HFF-Myc (cell line): ENCODE measurements around the gene GTSE1.
A peak's percentile ranks its signal among the peaks of the same experiment; 100 is the strongest.

Source experiments
- DNase-seq: peaks from one replicate; pipeline ENCODE4 v3.0.0-alpha.2; 2011; ENCODE audit warnings: low read depth; ENCODE audit errors: extremely low read depth
- H3K4me3 ChIP-seq: replicated peaks from 2 replicates; pipeline ENCODE4 v1.5.1; 2011; ENCODE audit warnings: low read depth, mild to moderate bottlenecking, control low read depth, low read length
- CTCF ChIP-seq: IDR thresholded peaks from 2 replicates; pipeline ENCODE4 v1.5.1; 2012; ENCODE audit warnings: mild to moderate bottlenecking, low read depth, low read length, control low read depth; ENCODE audit errors: missing control alignments

The GTSE1 gene

GRCh38 chr22:46296257-46297150, at the start of gene GTSE1:
TSS of gene GTSE1 (plus strand) at chr22:46296870. CDS start at chr22:46297401, 531 bp downstream.
- no peak for TF ChIP-seq CTCF
- peak within 1 kb of the TSS; percentile 87 for H3K4me3 ChIP-seq
- DNase-seq: peak; percentile 93

GRCh38 chr22:46247443-46247975, 49.2 kb upstream of the GTSE1 start:
- DNase-seq: no peak
- TF ChIP-seq CTCF: no peak
- no peak overlapping the region for H3K4me3 ChIP-seq

GRCh38 chr22:46250035-46250782, 46.5 kb upstream of the GTSE1 start, which contains the start of gene CDPF1:
TSS of gene CDPF1 (minus strand) at chr22:46250293. CDS start at chr22:46248284, 2,009 bp downstream.
- no peak for TF ChIP-seq CTCF
- peak; percentile 27 for DNase-seq
- H3K4me3 ChIP-seq: peak within 1 kb of the TSS; percentile 71

GRCh38 chr22:46250783-46251125, 45.9 kb upstream of the GTSE1 start:
- no peak for DNase-seq
- no peak for TF ChIP-seq CTCF

GRCh38 chr22:46251266-46251665, 45.4 kb upstream of the GTSE1 start:
- H3K4me3 ChIP-seq: peak overlapping the region; percentile 71
- no peak for DNase-seq
- TF ChIP-seq CTCF: no peak

More at GRCh38 chr22:46250783-46251125, 45.9 kb upstream of the GTSE1 start:
- peak overlapping the region; percentile 71 for H3K4me3 ChIP-seq

GRCh38 chr22:46251816-46252380, 44.8 kb upstream of the GTSE1 start:
- no peak for TF ChIP-seq CTCF
- no peak overlapping the region for H3K4me3 ChIP-seq
- DNase-seq: no peak
